Muscle of leg (tissue), 11 donors: ENCODE results near the gene IMMP2L. TPM values are rescaled to one million over a fixed set of nuclear protein-coding genes. Genes with fewer than 3 reads are reported as not detected.
A peak's percentile ranks its signal among the peaks of the same experiment; 100 is the strongest.

Experiments
- DNase-seq: peaks from one replicate; pipeline ENCODE4 v3.0.0; 2013
- H3K27ac ChIP-seq: one replicate; pipeline ENCODE4 v1.5.1; 2013; ENCODE audit warnings: mild to moderate bottlenecking, low read length, control low read depth
- H3K27me3 ChIP-seq: one replicate; pipeline ENCODE4 v1.6.1; 2013; ENCODE audit warnings: low read length; ENCODE audit not compliant: control insufficient read depth, insufficient read depth
- H3K36me3 ChIP-seq: one replicate; pipeline ENCODE4 v1.6.1; 2013; ENCODE audit warnings: low read length; ENCODE audit not compliant: control insufficient read depth, insufficient read depth
- H3K4me1 ChIP-seq: one replicate; pipeline ENCODE4 v1.6.1; 2013; ENCODE audit warnings: low read length; ENCODE audit not compliant: control insufficient read depth, insufficient read depth
- H3K4me3 ChIP-seq: one replicate; pipeline ENCODE4 v1.5.1; 2013; ENCODE audit warnings: low read length, control low read depth
- H3K9me3 ChIP-seq: replicated peaks from 2 replicates; pipeline ENCODE4 v1.6.1; 2013; ENCODE audit warnings: low read depth, low read length; ENCODE audit not compliant: control insufficient read depth
- WGBS: methylation state at CpG from one replicate; pipeline ENCODE4 v1.1.5; 2013; ENCODE audit warnings: missing lambda C conversion rate; ENCODE audit not compliant: insufficient coverage; 5-methylcytosine and 5-hydroxymethylcytosine counted together
- polyA plus RNA-seq, 8 donors: library from polyadenylated mRNA; unstranded; fragments of 120-200 nt; gene quantifications; one replicate each; pipeline versions ENCODE4 v1.2.1 to v1.2.3, GENCODE V29; 2013; ENCODE audit warnings: inconsistent platforms in 1 of 8, low replicate concordance in 1 of 8; ENCODE audit not compliant: insufficient read length in 8 of 8, insufficient read depth in 1 of 8
- total RNA-seq: library from RNA; stranded (reverse); fragments of 120-200 nt; gene quantifications from one replicate; pipeline ENCODE4 v1.2.4, GENCODE V29; 2013

The IMMP2L gene
- total and polyA plus RNA-seq, 9 donors = 15.0 to 20.4 (median 17.1) TPM

DNA sequence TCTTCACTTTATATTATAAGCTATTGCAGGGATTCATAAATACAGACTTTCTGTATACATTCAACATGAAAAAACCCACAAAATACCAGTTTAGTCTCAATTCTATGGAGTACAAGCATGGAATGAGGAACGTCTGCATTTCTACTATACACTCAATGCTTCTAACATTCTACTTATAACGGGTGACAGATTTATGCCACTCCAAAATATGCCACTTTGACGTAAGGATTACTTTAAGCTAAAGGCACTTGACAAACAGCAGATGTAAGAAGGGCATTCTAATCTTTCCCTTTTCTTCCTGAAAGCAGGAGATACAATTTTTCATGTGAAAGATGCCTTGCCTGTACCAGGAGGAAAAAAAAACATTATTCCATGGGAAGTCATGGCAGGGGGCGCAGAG is 676.8 kb downstream of the IMMP2L start:
- Histone ChIP-seq H3K4me3 (no peak overlapping the region), H3K27me3 (no peaks in the 10 kb centered on the region), H3K4me1 (no peaks in the 10 kb centered on the region), H3K9me3 (no peaks in the 10 kb centered on the region), H3K27ac (no peak overlapping the region), H3K36me3 (no peaks in the 10 kb centered on the region)
- no peak for DNase-seq
- WGBS = no CpG with 5 or more reads among the region's 4 CpGs

GRCh38 chr7:110881721-110882120 is 680.6 kb downstream of the IMMP2L start:
- Histone ChIP-seq H3K27me3 (no peaks in the 10 kb centered on the region), H3K27ac (no peak overlapping the region), H3K4me1 (no peaks in the 10 kb centered on the region), H3K4me3 (no peak overlapping the region), H3K36me3 (no peaks in the 10 kb centered on the region), H3K9me3 (no peaks in the 10 kb centered on the region)
- no CpG with 5 or more reads among the region's 2 CpGs for WGBS
- peak; percentile 91 for DNase-seq

GRCh38 chr7:110880971-110881370 is 681.3 kb downstream of the IMMP2L start:
- no peaks in the 10 kb centered on the region for H3K4me1 ChIP-seq
- DNase-seq = no peak
- H3K9me3 ChIP-seq = no peaks in the 10 kb centered on the region
- no peak overlapping the region for H3K27ac ChIP-seq
- no peaks in the 10 kb centered on the region for H3K36me3 ChIP-seq
- H3K4me3 ChIP-seq = no peak overlapping the region
- no peaks in the 10 kb centered on the region for H3K27me3 ChIP-seq

- Histone ChIP-seq H3K9me3 (no peaks in the 10 kb centered on the region), H3K27me3 (no peaks in the 10 kb centered on the region), H3K27ac (no peak overlapping the region), H3K36me3 (no peaks in the 10 kb centered on the region), H3K4me3 (no peak overlapping the region), H3K4me1 (no peaks in the 10 kb centered on the region)
- no CpG with 5 or more reads among the region's 1 CpG for WGBS
- peak; percentile 82 for DNase-seq
Measured at GRCh38 chr7:110877016-110877415, 685.3 kb downstream of the IMMP2L start.

- no peak overlapping the region for H3K4me3 ChIP-seq
- H3K4me1 ChIP-seq = no peaks in the 10 kb centered on the region
- H3K27ac ChIP-seq = no peak overlapping the region
- no peaks in the 10 kb centered on the region for H3K36me3 ChIP-seq
- no peaks in the 10 kb centered on the region for H3K27me3 ChIP-seq
- WGBS = no CpG with 5 or more reads among the region's 1 CpG
- H3K9me3 ChIP-seq = no peaks in the 10 kb centered on the region
- DNase-seq = no peak
Measured at GRCh38 chr7:110875346-110875745, 686.9 kb downstream of the IMMP2L start.

DNA sequence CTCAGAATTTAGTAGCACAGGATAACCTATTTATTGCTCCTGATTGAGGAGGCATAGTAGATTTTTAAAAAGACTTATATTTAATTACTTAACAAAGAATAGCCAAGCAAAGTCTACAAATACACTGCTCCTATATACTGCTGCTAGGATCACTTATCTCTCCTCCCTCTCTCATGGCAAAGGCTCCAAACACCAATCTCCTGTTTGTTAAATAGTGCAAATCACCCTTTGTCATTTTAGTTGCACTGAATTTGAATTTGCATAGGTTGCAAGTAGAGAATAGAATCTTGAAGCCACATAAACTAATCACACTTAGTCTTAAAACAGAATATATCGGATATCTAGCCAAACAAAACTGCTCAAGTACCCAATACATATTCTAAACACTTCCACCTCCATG is 690.4 kb downstream of the IMMP2L start:
- Histone ChIP-seq H3K9me3 (peaks cover 3% of the 10 kb centered on the region), H3K4me1 (no peaks in the 10 kb centered on the region), H3K27me3 (no peaks in the 10 kb centered on the region), H3K36me3 (no peaks in the 10 kb centered on the region), H3K4me3 (no peak overlapping the region), H3K27ac (no peak overlapping the region)
- no peak for DNase-seq
- WGBS = 100% methylated on average over 1 of the region's 1 CpG

- 83% methylated on average over 5 of the region's 6 CpGs for WGBS
- Histone ChIP-seq H3K9me3 (peaks cover 3% of the 10 kb centered on the region), H3K4me3 (no peak overlapping the region), H3K27me3 (no peaks in the 10 kb centered on the region), H3K36me3 (no peaks in the 10 kb centered on the region), H3K27ac (no peak overlapping the region), H3K4me1 (no peaks in the 10 kb centered on the region)
- no peak for DNase-seq
Measured at GRCh38 chr7:110870926-110871325, 691.4 kb downstream of the IMMP2L start.

DNA sequence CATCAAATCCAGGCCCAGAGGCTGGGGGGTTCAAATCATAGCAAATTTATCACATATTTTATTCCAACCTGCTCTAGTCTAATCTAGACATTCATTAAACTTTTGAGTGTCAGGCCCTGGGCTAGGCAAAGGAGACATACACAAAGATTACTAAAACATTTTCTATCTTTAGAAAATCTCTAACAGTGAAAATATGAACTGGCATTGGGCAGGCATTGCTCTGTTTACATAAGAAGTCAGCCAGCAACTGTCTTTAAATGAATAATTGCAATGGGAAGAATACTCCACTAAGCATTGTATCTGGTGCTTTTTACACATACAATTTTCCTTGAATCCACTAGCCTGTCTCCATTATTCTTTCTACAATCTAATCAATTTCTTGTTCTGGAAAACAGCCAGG is 693.8 kb downstream of the IMMP2L start:
- Histone ChIP-seq H3K4me1 (no peaks in the 10 kb centered on the region), H3K4me3 (no peak overlapping the region), H3K36me3 (no peaks in the 10 kb centered on the region), H3K9me3 (peaks cover 3% of the 10 kb centered on the region), H3K27me3 (no peaks in the 10 kb centered on the region), H3K27ac (no peak overlapping the region)
- DNase-seq = no peak

GRCh38 chr7:110867771-110868170 is 694.5 kb downstream of the IMMP2L start:
- H3K4me3 ChIP-seq = no peak overlapping the region
- no peaks in the 10 kb centered on the region for H3K36me3 ChIP-seq
- H3K27ac ChIP-seq = no peak overlapping the region
- no peak for DNase-seq
- no peaks in the 10 kb centered on the region for H3K27me3 ChIP-seq
- H3K4me1 ChIP-seq = no peaks in the 10 kb centered on the region
- peaks cover 3% of the 10 kb centered on the region for H3K9me3 ChIP-seq
- 100% methylated on average over 2 of the region's 4 CpGs for WGBS

GRCh38 chr7:110863258-110863657 is 699.0 kb downstream of the IMMP2L start:
- Histone ChIP-seq H3K27me3 (no peaks in the 10 kb centered on the region), H3K4me1 (no peaks in the 10 kb centered on the region), H3K27ac (no peak overlapping the region), H3K9me3 (peaks cover 3% of the 10 kb centered on the region), H3K4me3 (no peak overlapping the region), H3K36me3 (no peaks in the 10 kb centered on the region)
- DNase-seq = no peak
- WGBS = 75% methylated on average over 1 of the region's 2 CpGs

- H3K27me3 ChIP-seq = no peaks in the 10 kb centered on the region
Measured at GRCh38 chr7:110861163-110861562, 701.1 kb downstream of the IMMP2L start.

More at GRCh38 chr7:110861163-110861562, 701.1 kb downstream of the IMMP2L start:
- no peak for DNase-seq
- no peaks in the 10 kb centered on the region for H3K9me3 ChIP-seq
- WGBS = 100% methylated on average over 2 of the region's 4 CpGs
- no peak overlapping the region for H3K4me3 ChIP-seq
- no peaks in the 10 kb centered on the region for H3K4me1 ChIP-seq
- no peaks in the 10 kb centered on the region for H3K36me3 ChIP-seq
- H3K27ac ChIP-seq = no peak overlapping the region
